ENCODE results near the gene SHISA6.

Gene SHISA6

DNA sequence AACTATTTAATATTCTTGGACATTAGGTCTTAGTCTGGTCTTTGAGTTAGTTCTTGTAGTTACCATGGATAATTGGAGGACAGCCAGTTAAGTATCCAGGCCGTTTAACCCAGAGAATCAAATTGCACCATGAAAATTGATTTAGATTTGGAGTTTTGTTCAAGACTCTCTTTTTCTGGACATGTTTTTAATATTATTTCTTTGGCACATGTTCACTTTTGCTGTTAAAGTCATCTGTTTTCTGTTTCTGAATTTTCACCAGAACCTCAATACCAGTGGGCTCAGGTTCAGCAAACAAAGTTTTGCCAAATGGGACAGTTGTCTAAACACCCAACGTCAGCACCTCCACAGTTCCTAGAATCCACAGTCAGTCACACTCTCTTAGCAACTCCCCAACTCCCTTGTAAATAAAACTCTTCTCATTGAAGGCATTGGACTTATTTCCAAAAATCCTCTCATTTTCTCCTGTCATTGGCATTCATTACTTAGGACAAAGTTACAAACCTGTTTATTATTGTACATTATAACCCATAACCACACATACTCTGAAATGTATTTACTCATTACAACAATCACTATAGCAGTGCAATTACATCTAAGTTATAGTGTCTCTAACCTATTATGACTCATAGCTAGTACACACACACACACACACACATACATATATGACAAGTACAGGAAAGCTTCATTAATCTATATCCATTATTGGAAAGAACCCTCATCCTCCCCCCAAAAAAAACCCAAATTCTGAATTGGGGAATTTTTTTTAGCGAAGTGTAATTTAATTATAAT lies 323.8 kb downstream of the SHISA6 start:
- Histone ChIP-seq H3K9ac (ENCODE audit: low read length) (no peak overlapping the region), H3K4me3 (ENCODE audit: low read depth, low read length) (no peak overlapping the region), H2AFZ (ENCODE audit: insufficient read depth, low read length, poor library complexity) (no peak overlapping the region), H2BK120ac (ENCODE audit: insufficient read depth, low read length, poor library complexity) (no peak overlapping the region), H3K27me3 (ENCODE audit: insufficient read depth, low read length) (no peaks in the 10 kb centered on the region), H2AK5ac (ENCODE audit: low read length) (no peak overlapping the region), H3K4me2 (ENCODE audit: low read length) (no peak overlapping the region), H3K79me1 (ENCODE audit: low read length) (no peaks in the 10 kb centered on the region), H3K4ac (ENCODE audit: low read depth, low read length) (no peak overlapping the region), H4K8ac (ENCODE audit: low read depth, low read length) (no peak overlapping the region), H3K23ac (ENCODE audit: low read length) (no peak overlapping the region), H3K18ac (ENCODE audit: low read length) (no peak overlapping the region), H3K4me1 (ENCODE audit: control insufficient read depth in 1 of 2, insufficient read depth in 2 of 2, low read length in 2 of 2) (no peaks in the 10 kb centered on the region), H3K79me2 (ENCODE audit: control insufficient read depth, insufficient read depth, low read length, poor library complexity) (no peaks in the 10 kb centered on the region), H2BK12ac (ENCODE audit: low read length) (no peak overlapping the region), H4K12ac (ENCODE audit: low read depth, low read length) (no peak overlapping the region), H3K9me3 (ENCODE audit: insufficient read depth, low read depth, low read length) (no peaks in the 10 kb centered on the region), H4K91ac (ENCODE audit: low read depth, low read length) (no peak overlapping the region), H3K36me3 (ENCODE audit: control insufficient read depth in 1 of 2, insufficient read depth in 2 of 2, low read length in 2 of 2) (no peaks in the 10 kb centered on the region), H3K14ac (ENCODE audit: low read length) (no peak overlapping the region), H3K27ac (ENCODE audit: low read depth, low read length) (no peak overlapping the region), H2BK5ac (ENCODE audit: low read depth, low read length, poor library complexity) (no peak overlapping the region)
- WGBS (ENCODE audit: extremely low coverage, insufficient coverage, insufficient read length), result no CpG with 5 or more reads among the region's 3 CpGs
- no peak for DNase-seq

DNA sequence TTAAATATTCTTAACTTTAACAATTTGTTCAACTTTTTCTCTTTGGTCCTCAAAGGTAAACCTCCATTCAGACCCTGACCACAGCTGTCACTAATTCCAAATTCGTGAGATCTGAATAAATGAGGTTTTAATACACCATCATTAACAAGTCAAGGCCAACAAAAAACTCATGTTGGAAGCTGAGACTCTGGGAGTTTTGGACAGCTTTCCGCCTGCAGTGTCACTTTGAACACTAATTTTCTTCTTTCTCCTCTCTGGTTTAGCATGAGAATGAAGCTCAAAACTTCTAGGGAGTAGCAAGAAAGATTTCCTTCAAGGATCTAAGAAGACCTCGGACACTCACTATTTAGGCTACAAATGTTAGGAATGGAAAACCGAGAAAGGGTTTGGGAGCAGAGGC lies 324.6 kb downstream of the SHISA6 start:
- no peak overlapping the region for H3K4ac ChIP-seq (ENCODE audit: low read depth, low read length)
- H2BK12ac ChIP-seq (ENCODE audit: low read length), result no peak overlapping the region
- H3K4me2 ChIP-seq (ENCODE audit: low read length), result no peak overlapping the region
- H3K23ac ChIP-seq (ENCODE audit: low read length), result no peak overlapping the region
- H3K27me3 ChIP-seq (ENCODE audit: insufficient read depth, low read length), result no peaks in the 10 kb centered on the region
- no peaks in the 10 kb centered on the region for H3K9me3 ChIP-seq (ENCODE audit: insufficient read depth, low read depth, low read length)
- H3K4me3 ChIP-seq (ENCODE audit: low read depth, low read length), result no peak overlapping the region
- H3K9ac ChIP-seq (ENCODE audit: low read length), result no peak overlapping the region
- H2BK5ac ChIP-seq (ENCODE audit: low read depth, low read length, poor library complexity), result no peak overlapping the region
- H4K91ac ChIP-seq (ENCODE audit: low read depth, low read length), result no peak overlapping the region
- H3K18ac ChIP-seq (ENCODE audit: low read length), result no peak overlapping the region
- H2BK120ac ChIP-seq (ENCODE audit: insufficient read depth, low read length, poor library complexity), result no peak overlapping the region
- no peaks in the 10 kb centered on the region for H3K36me3 ChIP-seq (ENCODE audit: control insufficient read depth in 1 of 2, insufficient read depth in 2 of 2, low read length in 2 of 2)
- no peaks in the 10 kb centered on the region for H3K4me1 ChIP-seq (ENCODE audit: control insufficient read depth in 1 of 2, insufficient read depth in 2 of 2, low read length in 2 of 2)
- DNase-seq, result no peak
- no peak overlapping the region for H2AK5ac ChIP-seq (ENCODE audit: low read length)
- H3K14ac ChIP-seq (ENCODE audit: low read length), result no peak overlapping the region
- no peak overlapping the region for H4K8ac ChIP-seq (ENCODE audit: low read depth, low read length)
- WGBS (ENCODE audit: extremely low coverage, insufficient coverage, insufficient read length), result no CpG with 5 or more reads among the region's 4 CpGs
- no peak overlapping the region for H4K12ac ChIP-seq (ENCODE audit: low read depth, low read length)
- H2AFZ ChIP-seq (ENCODE audit: insufficient read depth, low read length, poor library complexity), result no peak overlapping the region
- no peaks in the 10 kb centered on the region for H3K79me1 ChIP-seq (ENCODE audit: low read length)
- H3K27ac ChIP-seq (ENCODE audit: low read depth, low read length), result no peak overlapping the region
- H3K79me2 ChIP-seq (ENCODE audit: control insufficient read depth, insufficient read depth, low read length, poor library complexity), result no peaks in the 10 kb centered on the region

DNA sequence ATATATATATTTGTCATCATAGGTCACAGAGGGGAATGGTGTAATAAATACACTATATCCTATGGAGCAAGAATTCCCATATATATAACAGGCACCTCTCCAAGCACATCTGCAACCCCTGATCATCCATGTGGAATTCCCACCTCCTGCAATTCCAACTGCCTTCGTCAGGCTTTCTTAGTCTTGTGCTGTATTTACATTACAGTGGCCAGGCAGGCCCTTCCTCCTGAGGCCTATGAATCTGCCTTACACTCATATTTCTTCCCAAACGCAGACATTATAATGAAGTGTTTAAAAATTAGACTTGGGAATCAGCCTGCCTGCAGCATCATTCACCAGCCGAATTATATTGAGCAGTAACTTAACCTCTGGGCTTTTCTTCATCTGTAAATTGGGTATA lies 338.0 kb downstream of the SHISA6 start:
- Histone ChIP-seq H3K79me1 (ENCODE audit: low read length) (no peaks in the 10 kb centered on the region), H3K18ac (ENCODE audit: low read length) (no peak overlapping the region), H3K4me3 (ENCODE audit: low read depth, low read length) (no peak overlapping the region), H3K79me2 (ENCODE audit: control insufficient read depth, insufficient read depth, low read length, poor library complexity) (no peaks in the 10 kb centered on the region), H4K12ac (ENCODE audit: low read depth, low read length) (no peak overlapping the region), H3K36me3 (ENCODE audit: control insufficient read depth in 1 of 2, insufficient read depth in 2 of 2, low read length in 2 of 2) (no peaks in the 10 kb centered on the region), H3K27me3 (ENCODE audit: insufficient read depth, low read length) (no peaks in the 10 kb centered on the region), H4K8ac (ENCODE audit: low read depth, low read length) (no peak overlapping the region), H3K4me2 (ENCODE audit: low read length) (no peak overlapping the region), H4K91ac (ENCODE audit: low read depth, low read length) (no peak overlapping the region), H2AK5ac (ENCODE audit: low read length) (no peak overlapping the region), H2BK120ac (ENCODE audit: insufficient read depth, low read length, poor library complexity) (no peak overlapping the region), H3K27ac (ENCODE audit: low read depth, low read length) (no peak overlapping the region), H3K23ac (ENCODE audit: low read length) (no peak overlapping the region), H3K4ac (ENCODE audit: low read depth, low read length) (no peak overlapping the region), H3K9ac (ENCODE audit: low read length) (no peak overlapping the region), H3K9me3 (ENCODE audit: insufficient read depth, low read depth, low read length) (peaks cover 3% of the 10 kb centered on the region), H2AFZ (ENCODE audit: insufficient read depth, low read length, poor library complexity) (no peak overlapping the region), H3K4me1 (ENCODE audit: control insufficient read depth in 1 of 2, insufficient read depth in 2 of 2, low read length in 2 of 2) (no peaks in the 10 kb centered on the region), H2BK12ac (ENCODE audit: low read length) (no peak overlapping the region), H3K14ac (ENCODE audit: low read length) (no peak overlapping the region), H2BK5ac (ENCODE audit: low read depth, low read length, poor library complexity) (no peak overlapping the region)
- no peak for DNase-seq
- WGBS (ENCODE audit: extremely low coverage, insufficient coverage, insufficient read length), result no CpG with 5 or more reads among the region's 3 CpGs

DNA sequence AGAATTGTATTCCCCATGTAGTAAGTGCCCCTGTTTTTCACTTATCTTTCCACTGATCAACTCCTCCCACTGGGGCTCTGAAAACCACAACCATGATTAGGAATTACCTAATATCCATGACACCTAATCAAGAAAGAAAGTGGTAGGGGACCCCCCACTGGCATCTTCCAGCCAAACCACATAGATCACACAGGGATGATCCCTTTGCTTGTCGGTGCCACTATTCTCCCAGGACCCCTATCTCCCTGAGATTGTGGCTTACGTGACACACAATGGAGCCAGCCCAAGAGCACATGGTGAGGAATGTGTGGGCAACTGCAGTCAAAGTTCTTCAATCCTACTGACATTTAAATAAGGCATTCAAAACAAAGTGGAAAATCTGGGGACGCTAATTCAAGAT lies 339.7 kb downstream of the SHISA6 start:
- H2BK120ac ChIP-seq (ENCODE audit: insufficient read depth, low read length, poor library complexity), result no peak overlapping the region

More for the DNA sequence above, 339.7 kb downstream of the SHISA6 start:
- H4K12ac ChIP-seq (ENCODE audit: low read depth, low read length), result no peak overlapping the region
- H4K8ac ChIP-seq (ENCODE audit: low read depth, low read length), result no peak overlapping the region
- H3K79me1 ChIP-seq (ENCODE audit: low read length), result no peaks in the 10 kb centered on the region
- no peaks in the 10 kb centered on the region for H3K4me1 ChIP-seq (ENCODE audit: control insufficient read depth in 1 of 2, insufficient read depth in 2 of 2, low read length in 2 of 2)
- H4K91ac ChIP-seq (ENCODE audit: low read depth, low read length), result no peak overlapping the region
- H2AK5ac ChIP-seq (ENCODE audit: low read length), result no peak overlapping the region
- no peaks in the 10 kb centered on the region for H3K36me3 ChIP-seq (ENCODE audit: control insufficient read depth in 1 of 2, insufficient read depth in 2 of 2, low read length in 2 of 2)
- H2BK12ac ChIP-seq (ENCODE audit: low read length), result no peak overlapping the region
- no peak overlapping the region for H3K14ac ChIP-seq (ENCODE audit: low read length)
- H3K4me2 ChIP-seq (ENCODE audit: low read length), result no peak overlapping the region
- no peak for DNase-seq
- H3K18ac ChIP-seq (ENCODE audit: low read length), result no peak overlapping the region
- no peak overlapping the region for H3K27ac ChIP-seq (ENCODE audit: low read depth, low read length)
- no peak overlapping the region for H2AFZ ChIP-seq (ENCODE audit: insufficient read depth, low read length, poor library complexity)
- no peaks in the 10 kb centered on the region for H3K79me2 ChIP-seq (ENCODE audit: control insufficient read depth, insufficient read depth, low read length, poor library complexity)
- no peak overlapping the region for H2BK5ac ChIP-seq (ENCODE audit: low read depth, low read length, poor library complexity)
- H3K9me3 ChIP-seq (ENCODE audit: insufficient read depth, low read depth, low read length), result peaks cover 3% of the 10 kb centered on the region
- no peaks in the 10 kb centered on the region for H3K27me3 ChIP-seq (ENCODE audit: insufficient read depth, low read length)
- H3K4ac ChIP-seq (ENCODE audit: low read depth, low read length), result no peak overlapping the region
- H3K9ac ChIP-seq (ENCODE audit: low read length), result no peak overlapping the region
- no peak overlapping the region for H3K4me3 ChIP-seq (ENCODE audit: low read depth, low read length)
- no peak overlapping the region for H3K23ac ChIP-seq (ENCODE audit: low read length)
- WGBS (ENCODE audit: extremely low coverage, insufficient coverage, insufficient read length), result no CpG with 5 or more reads among the region's 3 CpGs

All from trophoblast cell (in vitro differentiated cells and primary cell).